ENCODE measurements around the gene CAPN2.

CAPN2 gene

DNA sequence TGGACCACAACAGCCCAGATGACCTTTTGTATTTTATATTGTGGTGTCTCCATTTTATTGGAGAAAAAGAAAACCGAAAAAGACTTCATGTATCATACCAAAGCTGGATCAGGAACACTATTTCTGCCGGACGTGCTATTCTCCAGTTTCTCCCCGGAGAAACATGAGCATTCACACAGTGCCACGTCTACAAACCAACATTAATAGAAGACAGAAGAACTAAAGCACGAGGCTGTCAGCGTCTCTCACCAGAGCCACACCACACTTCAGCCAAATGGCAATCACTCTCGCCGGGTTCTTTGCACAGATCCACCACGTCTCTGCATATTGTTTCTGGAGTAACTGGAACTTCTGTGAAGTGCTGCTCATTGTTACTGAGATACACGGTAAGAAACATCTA is 108.6 kb downstream of the CAPN2 start:
- no peak overlapping the region for H3K9ac ChIP-seq (ENCODE audit: low read depth in 1 of 2, low read length in 2 of 2)
- peaks cover 0 to 3% of the 10 kb centered on the region in 2 donors for H3K4me1 ChIP-seq (ENCODE audit: control insufficient read depth in 2 of 2, insufficient read depth in 2 of 2, low read length in 2 of 2)
- H3K27me3 ChIP-seq (ENCODE audit: control insufficient read depth in 2 of 2, insufficient read depth in 2 of 2, low read length in 2 of 2), result no peaks in the 10 kb centered on the region
- peaks cover 3% of the 10 kb centered on the region in 2 donors for H3K36me3 ChIP-seq (ENCODE audit: control insufficient read depth in 2 of 2, insufficient read depth in 2 of 2, low read length in 2 of 2)
- H3K27ac ChIP-seq (ENCODE audit: low read depth in 2 of 2, low read length in 2 of 2), result no peak overlapping the region
- H3K9me3 ChIP-seq (ENCODE audit: control insufficient read depth in 2 of 2, low read length in 2 of 2), result no peaks in the 10 kb centered on the region
- no peak overlapping the region for H3K4me3 ChIP-seq (ENCODE audit: low read length in 2 of 2)

DNA sequence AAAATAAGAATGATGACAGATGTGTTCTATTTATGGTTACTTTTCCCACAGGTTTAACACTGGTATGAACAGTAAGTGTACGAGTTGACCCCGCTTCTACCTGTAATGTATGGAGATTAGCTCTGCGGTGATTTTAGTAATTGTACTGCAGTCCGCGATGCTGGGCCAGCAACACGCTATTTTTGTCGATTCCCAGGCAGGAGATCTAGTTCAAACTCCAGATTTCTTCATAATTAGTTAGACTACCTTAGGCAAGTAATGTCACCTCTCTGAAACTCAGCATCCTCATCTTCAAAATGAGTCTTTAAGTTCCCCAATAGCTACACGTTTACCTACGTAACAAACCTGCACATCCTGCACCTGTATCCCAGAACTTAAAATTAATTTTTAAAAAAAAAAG is 111.9 kb downstream of the CAPN2 start:
- H3K4me1 ChIP-seq (ENCODE audit: control insufficient read depth in 2 of 2, insufficient read depth in 2 of 2, low read length in 2 of 2), result peaks cover 0 to 3% of the 10 kb centered on the region in 2 donors
- no peak overlapping the region for H3K4me3 ChIP-seq (ENCODE audit: low read length in 2 of 2)
- no peaks in the 10 kb centered on the region for H3K9me3 ChIP-seq (ENCODE audit: control insufficient read depth in 2 of 2, low read length in 2 of 2)
- H3K27me3 ChIP-seq (ENCODE audit: control insufficient read depth in 2 of 2, insufficient read depth in 2 of 2, low read length in 2 of 2), result no peaks in the 10 kb centered on the region
- no peak overlapping the region for H3K9ac ChIP-seq (ENCODE audit: low read depth in 1 of 2, low read length in 2 of 2)
- H3K36me3 ChIP-seq (ENCODE audit: control insufficient read depth in 2 of 2, insufficient read depth in 2 of 2, low read length in 2 of 2), result peaks cover 3% of the 10 kb centered on the region in 2 donors
- no peak overlapping the region for H3K27ac ChIP-seq (ENCODE audit: low read depth in 2 of 2, low read length in 2 of 2)

DNA sequence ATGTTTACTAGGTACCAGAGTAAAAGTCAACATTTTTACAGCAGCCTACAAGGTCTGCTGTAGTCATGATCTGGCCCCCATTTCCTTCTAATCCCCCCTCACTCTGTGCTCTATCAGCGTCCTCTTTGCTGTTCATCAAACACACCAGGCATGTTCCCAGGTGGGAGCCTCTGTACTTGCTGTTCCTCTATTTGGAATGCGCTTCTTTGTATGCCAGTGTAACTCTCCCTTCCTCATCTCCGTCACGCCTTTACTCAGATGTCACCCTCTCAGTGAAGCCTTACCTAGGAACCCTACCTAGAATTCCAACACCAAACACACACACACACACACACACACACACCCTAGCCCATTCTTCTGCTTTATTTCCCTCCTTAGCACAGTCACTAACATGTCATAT is 112.4 kb downstream of the CAPN2 start:
- no peak overlapping the region for H3K9ac ChIP-seq (ENCODE audit: low read depth in 1 of 2, low read length in 2 of 2)
- peaks cover 3% of the 10 kb centered on the region in 2 donors for H3K36me3 ChIP-seq (ENCODE audit: control insufficient read depth in 2 of 2, insufficient read depth in 2 of 2, low read length in 2 of 2)
- H3K27me3 ChIP-seq (ENCODE audit: control insufficient read depth in 2 of 2, insufficient read depth in 2 of 2, low read length in 2 of 2), result no peaks in the 10 kb centered on the region
- H3K9me3 ChIP-seq (ENCODE audit: control insufficient read depth in 2 of 2, low read length in 2 of 2), result no peaks in the 10 kb centered on the region
- no peak overlapping the region for H3K4me3 ChIP-seq (ENCODE audit: low read length in 2 of 2)
- H3K4me1 ChIP-seq (ENCODE audit: control insufficient read depth in 2 of 2, insufficient read depth in 2 of 2, low read length in 2 of 2), result peaks cover 0 to 3% of the 10 kb centered on the region in 2 donors
- H3K27ac ChIP-seq (ENCODE audit: low read depth in 2 of 2, low read length in 2 of 2), result no peak overlapping the region

All from mucosa of rectum (tissue), 2 donors.